ENCODE data around the gene FAM186B.
"Not testable (repeated sequence)": the region's sequence is repeated elsewhere in the genome, so short reads cannot be mapped to it uniquely, and the experiment has no call there.

FAM186B gene

GRCh38 chr12:49605539-49605938 lies at the start of gene FAM186B:
TSS of gene FAM186B (minus strand) at chr12:49605639. CDS start at chr12:49605477, 162 bp downstream.
- H3K4me3 ChIP-seq (ENCODE audit: low read depth, low read length); DNase-seq (ENCODE audit: low read depth): not testable (repeated sequence)

DNA sequence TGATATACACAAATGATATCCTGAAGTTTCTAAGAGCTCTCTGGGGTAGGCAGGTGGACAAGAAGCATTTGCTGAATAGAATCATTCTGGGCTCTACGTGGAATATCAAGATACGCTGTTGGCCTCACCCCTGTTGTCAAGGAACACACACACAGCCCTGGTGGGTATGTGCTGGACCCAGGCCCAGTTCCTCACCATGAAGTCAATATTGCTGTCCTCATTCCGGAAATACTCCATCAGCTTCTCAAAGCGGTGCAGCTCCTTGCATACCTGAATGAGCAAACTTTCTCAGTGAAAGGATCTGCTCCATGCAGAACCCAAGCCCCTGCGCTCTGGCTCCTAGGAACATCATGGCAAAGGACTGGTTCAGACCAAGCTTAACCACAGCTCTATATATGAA lies 49.3 kb upstream of the FAM186B start:
- no peak for DNase-seq (ENCODE audit: low read depth)
- no peak overlapping the region for H3K4me3 ChIP-seq (ENCODE audit: low read depth, low read length)
- TF ChIP-seq, protein P1, sequence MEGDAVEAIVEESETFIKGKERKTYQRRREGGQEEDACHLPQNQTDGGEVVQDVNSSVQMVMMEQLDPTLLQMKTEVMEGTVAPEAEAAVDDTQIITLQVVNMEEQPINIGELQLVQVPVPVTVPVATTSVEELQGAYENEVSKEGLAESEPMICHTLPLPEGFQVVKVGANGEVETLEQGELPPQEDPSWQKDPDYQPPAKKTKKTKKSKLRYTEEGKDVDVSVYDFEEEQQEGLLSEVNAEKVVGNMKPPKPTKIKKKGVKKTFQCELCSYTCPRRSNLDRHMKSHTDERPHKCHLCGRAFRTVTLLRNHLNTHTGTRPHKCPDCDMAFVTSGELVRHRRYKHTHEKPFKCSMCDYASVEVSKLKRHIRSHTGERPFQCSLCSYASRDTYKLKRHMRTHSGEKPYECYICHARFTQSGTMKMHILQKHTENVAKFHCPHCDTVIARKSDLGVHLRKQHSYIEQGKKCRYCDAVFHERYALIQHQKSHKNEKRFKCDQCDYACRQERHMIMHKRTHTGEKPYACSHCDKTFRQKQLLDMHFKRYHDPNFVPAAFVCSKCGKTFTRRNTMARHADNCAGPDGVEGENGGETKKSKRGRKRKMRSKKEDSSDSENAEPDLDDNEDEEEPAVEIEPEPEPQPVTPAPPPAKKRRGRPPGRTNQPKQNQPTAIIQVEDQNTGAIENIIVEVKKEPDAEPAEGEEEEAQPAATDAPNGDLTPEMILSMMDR (IDR thresholded peaks at IDR 0.05; ENCODE audit: low read depth, low read length, missing control alignments), result no peak

DNA sequence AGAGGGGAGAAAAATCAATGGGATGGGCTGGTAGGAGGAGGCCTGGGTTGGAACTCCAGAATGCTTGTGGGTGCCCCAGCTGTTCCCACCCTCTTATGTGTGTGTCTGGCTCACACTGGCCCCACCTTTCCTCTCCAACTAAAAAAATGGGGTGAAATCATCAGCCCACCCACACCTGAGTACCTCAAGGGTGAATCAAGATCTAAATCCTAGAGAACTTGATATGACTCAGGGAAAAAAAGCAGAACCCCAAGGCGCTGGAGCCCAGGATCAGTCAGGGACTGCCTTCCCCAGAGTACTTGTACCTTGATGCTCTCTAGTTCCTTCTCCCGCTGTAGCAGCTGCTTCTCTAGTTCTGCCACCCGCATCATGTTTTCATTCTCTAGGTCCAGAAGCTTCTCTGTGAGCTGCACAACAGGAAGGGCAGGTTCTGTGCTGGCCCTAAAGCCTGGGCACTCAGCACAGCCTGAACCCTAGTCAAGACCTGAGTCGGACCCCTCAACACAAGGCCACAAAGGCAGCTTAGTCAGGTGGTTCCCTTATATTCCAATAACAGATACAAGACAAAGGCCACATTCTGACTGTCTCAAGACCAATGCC lies 47.6 kb upstream of the FAM186B start:
- TF ChIP-seq, protein P1 (IDR thresholded peaks at IDR 0.05; ENCODE audit: low read depth, low read length, missing control alignments), result no peak

GRCh38 chr12:49651855-49652254 lies 46.4 kb upstream of the FAM186B start:
- no peak overlapping the region for H3K4me3 ChIP-seq (ENCODE audit: low read depth, low read length)
- TF ChIP-seq, protein P1 (IDR thresholded peaks at IDR 0.05; ENCODE audit: low read depth, low read length, missing control alignments), result no peak
- DNase-seq (ENCODE audit: low read depth), result no peak

More for the DNA sequence above, 47.6 kb upstream of the FAM186B start:
- H3K4me3 ChIP-seq (ENCODE audit: low read depth, low read length), result no peak overlapping the region
- no peak for DNase-seq (ENCODE audit: low read depth)

DNA sequence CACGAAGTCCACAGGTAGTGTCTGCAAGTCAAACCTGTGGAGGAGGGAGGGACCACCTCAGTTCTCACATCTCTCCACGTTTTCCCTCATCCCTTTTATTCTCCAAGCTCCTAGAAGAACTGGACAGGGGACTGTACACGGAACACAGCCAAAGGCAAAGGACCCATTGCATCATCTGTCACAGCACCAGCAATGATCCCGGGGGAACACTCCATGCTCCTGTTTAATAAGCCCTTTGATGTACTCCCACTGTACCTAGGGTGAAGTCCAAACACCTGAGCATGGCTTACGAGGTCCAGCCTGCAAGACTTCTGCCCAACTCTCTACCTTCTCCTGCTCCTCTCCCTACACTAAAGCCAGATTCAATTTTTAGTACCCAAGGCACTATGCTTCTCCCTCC lies 44.5 kb upstream of the FAM186B start:
- DNase-seq (ENCODE audit: low read depth), result no peak
- TF ChIP-seq, protein P1 (IDR thresholded peaks at IDR 0.05; ENCODE audit: low read depth, low read length, missing control alignments), result no peak
- no peak overlapping the region for H3K4me3 ChIP-seq (ENCODE audit: low read depth, low read length)

DNA sequence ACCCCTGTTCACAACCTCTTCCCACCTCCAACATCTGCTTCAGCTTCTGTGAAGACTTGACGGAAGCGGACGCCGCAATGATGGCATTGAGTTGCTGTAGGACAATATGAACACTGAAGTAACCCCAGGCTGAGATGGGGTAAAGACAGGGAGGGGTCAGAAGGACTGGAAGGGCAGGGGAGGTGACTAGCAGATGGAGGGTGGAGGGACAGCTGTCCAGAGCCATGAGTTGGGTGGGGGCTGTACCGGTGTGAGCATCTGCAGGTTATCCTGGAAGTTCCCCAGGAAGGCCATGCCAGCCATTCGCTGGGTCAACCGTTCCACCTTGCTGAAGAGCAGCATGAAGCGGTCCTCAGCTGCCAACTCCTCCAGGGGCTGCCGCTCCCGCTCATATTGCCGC lies 44.0 kb upstream of the FAM186B start:
- TF ChIP-seq, protein P1 (IDR thresholded peaks at IDR 0.05; ENCODE audit: low read depth, low read length, missing control alignments), result no peak
- no peak for DNase-seq (ENCODE audit: low read depth)
- no peak overlapping the region for H3K4me3 ChIP-seq (ENCODE audit: low read depth, low read length)

GRCh38 chr12:49648712-49649003 lies 43.2 kb upstream of the FAM186B start:
- no peak for DNase-seq (ENCODE audit: low read depth)
- no peak overlapping the region for H3K4me3 ChIP-seq (ENCODE audit: low read depth, low read length)
- TF ChIP-seq, protein P1 (IDR thresholded peaks at IDR 0.05; ENCODE audit: low read depth, low read length, missing control alignments), result no peak
